HepG2 (cell line): ENCODE data around the gene HLA-F. TPM values are rescaled to one million over a fixed set of nuclear protein-coding genes. Genes with fewer than 3 reads are reported as not detected.

ENCODE experiments used
- ATAC-seq: fragments of 200-7000 bp; cut with Tn5 transposase; 3 replicates; pipeline ENCODE4 v1.9.1; 2020; ENCODE audit warnings: mild to moderate bottlenecking, moderate library complexity
- BruUV-seq: library from RNA; stranded (reverse); fragments of 400-500 nt; replicated peaks from 2 replicates; lab custom pipeline; 2021; lab: Mats Ljungman, UMichigan
- CTCF ChIA-PET: fragments of 300-600 bp; formaldehyde crosslinking; extraction: SDS; loops from one replicate; lab custom pipeline; 2021; ENCODE audit warnings: low total read pairs, inconsistent platforms, low intra/inter-chr PET ratio; lab: Yijun Ruan, JAX
- POLR2A ChIA-PET: fragments of 350-600 bp; sonication (Branson Sonifier 250); formaldehyde crosslinking; loops from one replicate; lab custom pipeline; 2020; ENCODE audit warnings: antibody characterized with exemption, inconsistent platforms; lab: Yijun Ruan, JAX
- DNase-seq: peaks from one replicate; pipeline ENCODE4 v3.0.0-alpha.2; 2015; ENCODE audit warnings: low spot score
- FAIRE-seq: peaks from 3 replicates; lab custom pipeline; 2011; peaks lifted over from hg19 to GRCh38; lab: Jason Lieb, UNC
- H2AFZ ChIP-seq: one replicate; pipeline ENCODE4 v1.6.1; 2011; ENCODE audit warnings: low read length, inconsistent platforms
- H3K27ac ChIP-seq: fragments of 300-600 bp; 3 replicates; pipeline ENCODE4 v1.8.0; 2011; ENCODE audit warnings: mixed run types, mild to moderate bottlenecking, mixed read lengths, low read length, inconsistent platforms; ENCODE audit not compliant: insufficient read depth; ENCODE audit errors: extremely low read length
- H3K27me3 ChIP-seq, 2 experiments: fragments of 200-600 bp in 1 of 2; 2 replicates in 1 of 2; 3 replicates in 1 of 2; pipeline versions ENCODE4 v1.6.0 to v1.8.0; 2011; ENCODE audit warnings: low read length in 2 of 2, mild to moderate bottlenecking in 2 of 2, moderate library complexity in 2 of 2, inconsistent platforms in 1 of 2; ENCODE audit not compliant: insufficient read depth in 2 of 2, control insufficient read depth in 1 of 2
- H3K36me3 ChIP-seq, 2 experiments: fragments of 200-600 bp in 1 of 2; replicated peaks in 1 of 2; 2 replicates in 1 of 2; 3 replicates in 1 of 2; pipeline versions ENCODE4 v1.5.1 to v1.8.0; 2011; ENCODE audit warnings: low read length in 2 of 2, inconsistent platforms in 1 of 2; ENCODE audit not compliant: insufficient read depth in 2 of 2, control insufficient read depth in 1 of 2
- H3K4me1 ChIP-seq: 2 replicates; pipeline ENCODE4 v1.5.1; 2012; ENCODE audit warnings: low read length, inconsistent platforms; ENCODE audit not compliant: insufficient read depth
- H3K4me2 ChIP-seq: 2 replicates; pipeline ENCODE4 v1.6.0; 2011; ENCODE audit warnings: low read depth, low read length, inconsistent platforms
- H3K4me3 ChIP-seq, 3 experiments: fragments of 200-600 bp in 1 of 3; sonication (generic), shearing (Covaris generic) in 1 of 3; replicated peaks in 1 of 3; 2 replicates each; pipeline ENCODE4 v1.5.1; 2011 to 2016; ENCODE audit warnings: low read length in 3 of 3, inconsistent platforms in 2 of 3, low read depth in 2 of 3, mild to moderate bottlenecking in 2 of 3, control low read depth in 1 of 3, mixed read lengths in 1 of 3; ENCODE audit not compliant: insufficient read depth in 1 of 3
- H3K79me2 ChIP-seq: one replicate; pipeline ENCODE4 v1.6.1; 2011; ENCODE audit warnings: low read length, inconsistent platforms; ENCODE audit not compliant: insufficient read depth
- H3K9ac ChIP-seq: 2 replicates; pipeline ENCODE4 v1.6.0; 2011; ENCODE audit warnings: mild to moderate bottlenecking, low read depth, low read length, inconsistent platforms; ENCODE audit not compliant: insufficient read depth
- H3K9me3 ChIP-seq: 2 replicates; pipeline ENCODE4 v1.5.1; 2012; ENCODE audit warnings: mild to moderate bottlenecking, low read length
- H4K20me1 ChIP-seq: 2 replicates; pipeline ENCODE4 v1.6.0; 2011; ENCODE audit warnings: inconsistent platforms, mild to moderate bottlenecking, low read length, moderate library complexity; ENCODE audit not compliant: insufficient read depth
- EEA1 ChIP-seq: sonication (generic); formaldehyde crosslinking; IDR thresholded peaks from 2 replicates; pipeline ENCODE4 v1.5.1; 2020; ENCODE audit warnings: mild to moderate bottlenecking, missing genetic modification reagents, borderline replicate concordance
- HDAC1 ChIP-seq: sonication (generic); formaldehyde crosslinking; IDR thresholded peaks from 2 replicates; pipeline ENCODE4 v1.5.1; 2020; ENCODE audit warnings: mild to moderate bottlenecking, missing genetic modification reagents
- HNRNPUL1 ChIP-seq: fragments of 200-400 bp; formaldehyde crosslinking; IDR thresholded peaks from 2 replicates; pipeline ENCODE4 v1.6.1; 2017; ENCODE audit warnings: low read depth, mild to moderate bottlenecking, low read length, moderate library complexity
- KLF13 ChIP-seq: sonication (generic); formaldehyde crosslinking; IDR thresholded peaks from 2 replicates; pipeline ENCODE4 v1.4.0; 2020; ENCODE audit warnings: mild to moderate bottlenecking, missing genetic modification reagents
- MAFK ChIP-seq, 2 experiments: IDR thresholded peaks in 1 of 2; conservative IDR thresholded peaks in 1 of 2; 2 replicates each; pipeline ENCODE4 v1.6.1; 2011; ENCODE audit warnings: improper control_type of control experiment in 2 of 2, low read length in 2 of 2
- NKX3-1 ChIP-seq: sonication (generic); formaldehyde crosslinking; IDR thresholded peaks from 2 replicates; pipeline ENCODE4 v1.5.0; 2020; ENCODE audit warnings: missing genetic modification reagents
- ONECUT2 ChIP-seq: sonication (generic); formaldehyde crosslinking; IDR thresholded peaks from 2 replicates; pipeline ENCODE4 v1.4.0; 2020; ENCODE audit warnings: missing genetic modification reagents
- SKI ChIP-seq: fragments of 450-650 bp; IDR thresholded peaks from one replicate; pipeline ENCODE4 v1.6.1; 2018; ENCODE audit warnings: mild to moderate bottlenecking; ENCODE audit not compliant: partially characterized antibody
- SMARCC2 ChIP-seq: fragments of 450-650 bp; IDR thresholded peaks from 2 replicates; pipeline ENCODE4 v1.6.1; 2017; ENCODE audit warnings: antibody characterized with exemption, mild to moderate bottlenecking
- THAP7 ChIP-seq: sonication (generic); formaldehyde crosslinking; IDR thresholded peaks from 2 replicates; pipeline ENCODE4 v1.8.1; 2023; ENCODE audit warnings: mild to moderate bottlenecking, missing genetic modification reagents
- TSC22D2 ChIP-seq: sonication (generic); formaldehyde crosslinking; IDR thresholded peaks from 2 replicates; pipeline ENCODE4 v1.5.1; 2020; ENCODE audit warnings: missing genetic modification reagents, mild to moderate bottlenecking, borderline replicate concordance
- ZKSCAN5 ChIP-seq: sonication (generic); formaldehyde crosslinking; IDR thresholded peaks from 2 replicates; pipeline ENCODE4 v1.5.1; 2020; ENCODE audit warnings: mild to moderate bottlenecking, missing genetic modification reagents
- ZNF30 ChIP-seq: sonication (generic); formaldehyde crosslinking; IDR thresholded peaks from 2 replicates; pipeline ENCODE4 v1.5.0; 2020; ENCODE audit warnings: mild to moderate bottlenecking, missing genetic modification reagents
- ZNF570 ChIP-seq: sonication (generic); formaldehyde crosslinking; IDR thresholded peaks from 2 replicates; pipeline ENCODE4 v1.4.0; 2020; ENCODE audit warnings: mild to moderate bottlenecking, missing genetic modification reagents, borderline replicate concordance
- ZNF749 ChIP-seq: sonication (generic); formaldehyde crosslinking; IDR thresholded peaks from 2 replicates; pipeline ENCODE4 v1.8.0; 2022; ENCODE audit warnings: mild to moderate bottlenecking, missing genetic modification reagents, moderate library complexity, borderline replicate concordance
- ZSCAN25 ChIP-seq: sonication (generic); formaldehyde crosslinking; IDR thresholded peaks from 2 replicates; pipeline ENCODE4 v1.8.0; 2022; ENCODE audit warnings: mild to moderate bottlenecking, missing genetic modification reagents
- WGBS: methylation state at CpG from one replicate; pipeline ENCODE4 v1.1.6; 2017; ENCODE audit warnings: low lambda C conversion rate; 5-methylcytosine and 5-hydroxymethylcytosine counted together
- in situ Hi-C: cut with HindIII; loops from 2 replicates; pipeline ENCODE4 v1.10.0; 2017; ENCODE audit warnings: low pct_unique_long_range_greater_than_20kb; ENCODE audit not compliant: extremely low pct_ligation_motif_present
- intact Hi-C: fragments of 100-400 bp; cut with micrococcal nuclease; formaldehyde crosslinking; loops from one replicate; pipeline ENCODE4 v1.10.0; 2022; ENCODE audit not compliant: unreplicated experiment
- polyA plus RNA-seq, 8 experiments: library from polyadenylated mRNA; depleted of rRNA in 3 of 8; stranded (reverse) in 7 of 8; unstranded in 1 of 8; fragments of >200 nt; fragmentation: Illumina TruSeq in 4 of 8; extraction: Trizol in 4 of 8; gene quantifications; 2 replicates each; pipeline versions ENCODE4 v1.2.1 to v1.2.3, GENCODE V29; 2011 to 2016; ENCODE audit warnings: low read depth in 4 of 8, missing spikeins in 1 of 8, mixed read lengths in 1 of 8; ENCODE audit not compliant: insufficient read depth in 1 of 8
- total RNA-seq, 5 experiments: library from RNA; depleted of rRNA; stranded (reverse); fragments of >200 nt; fragmentation: Illumina TruSeq; extraction: Trizol; gene quantifications; 2 replicates each; pipeline ENCODE4 v1.2.3, GENCODE V29; 2016; ENCODE audit warnings: low read depth in 1 of 5
- TF ChIP-seq, protein P1 (sequence below): IDR thresholded peaks from 2 replicates; pipeline ENCODE4 v1.4.0; 2020; ENCODE audit warnings: mild to moderate bottlenecking, missing genetic modification reagents

HLA-F gene
- total and polyA plus RNA-seq, 2 of the 13 experiments (the other 11 are each of a cell fraction or from before 2014, with no cell fraction given): 6.0 to 6.1 TPM

DNA sequence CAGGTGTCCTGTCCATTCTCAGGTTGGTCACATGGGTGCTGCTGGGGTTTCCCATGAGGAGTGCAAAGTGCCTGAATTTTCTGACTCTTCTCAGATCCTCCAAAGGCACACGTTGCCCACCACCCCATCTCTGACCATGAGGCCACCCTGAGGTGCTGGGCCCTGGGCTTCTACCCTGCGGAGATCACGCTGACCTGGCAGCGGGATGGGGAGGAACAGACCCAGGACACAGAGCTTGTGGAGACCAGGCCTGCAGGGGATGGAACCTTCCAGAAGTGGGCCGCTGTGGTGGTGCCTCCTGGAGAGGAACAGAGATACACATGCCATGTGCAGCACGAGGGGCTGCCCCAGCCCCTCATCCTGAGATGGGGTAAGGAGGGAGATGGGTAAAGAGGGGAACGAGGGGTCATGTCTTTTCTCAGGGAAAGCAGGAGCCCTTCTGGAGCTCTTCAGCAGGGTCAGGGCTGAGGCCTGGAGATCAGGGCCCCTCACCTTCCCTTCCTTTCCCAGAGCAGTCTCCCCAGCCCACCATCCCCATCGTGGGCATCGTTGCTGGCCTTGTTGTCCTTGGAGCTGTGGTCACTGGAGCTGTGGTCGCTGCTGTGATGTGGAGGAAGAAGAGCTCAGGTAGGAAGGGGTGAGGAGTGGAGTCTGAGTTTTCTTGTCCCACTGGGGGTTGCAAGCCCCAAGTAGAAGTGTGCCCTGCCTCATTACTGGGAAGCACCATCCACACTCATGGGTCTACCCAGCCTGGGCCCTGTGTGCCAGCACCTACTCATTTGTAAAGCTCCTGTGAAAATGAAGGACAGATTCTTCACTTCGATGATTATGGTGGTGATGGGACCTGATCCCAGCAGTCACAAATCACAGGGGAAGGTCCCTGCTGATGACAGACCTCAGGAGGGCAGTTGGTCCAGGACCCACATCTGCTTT, 2.0 kb downstream of the HLA-F start (continued):
- TF ChIP-seq ONECUT2: no peak
- no peak for TF ChIP-seq ZNF30 (CRISPR knock-in tag)
- no peak for TF ChIP-seq TSC22D2

GRCh38 chr6:29726001-29726400, 2.8 kb downstream of the HLA-F start:
- no peak for ATAC-seq
- POLR2A ChIA-PET: no interaction called here
- TF ChIP-seq ZKSCAN5 (CRISPR knock-in tag) (no peak), SMARCC2 (no peak), ZNF749 (CRISPR knock-in tag) (no peak), THAP7 (no peak), EEA1 (CRISPR knock-in tag) (no peak), ZSCAN25 (no peak), HNRNPUL1 (no peak), NKX3-1 (CRISPR knock-in tag) (no peak), KLF13 (CRISPR knock-in tag) (no peak), MAFK (conservative IDR thresholded peaks at IDR 0.05 in 1 of 2, IDR thresholded peaks at IDR 0.05 in 1 of 2; ENCODE audit: low read length in 2 of 2) (no peak), SKI (no peak), ZNF570 (no peak), HDAC1 (CRISPR knock-in tag) (no peak)
- TF ChIP-seq, protein P1, sequence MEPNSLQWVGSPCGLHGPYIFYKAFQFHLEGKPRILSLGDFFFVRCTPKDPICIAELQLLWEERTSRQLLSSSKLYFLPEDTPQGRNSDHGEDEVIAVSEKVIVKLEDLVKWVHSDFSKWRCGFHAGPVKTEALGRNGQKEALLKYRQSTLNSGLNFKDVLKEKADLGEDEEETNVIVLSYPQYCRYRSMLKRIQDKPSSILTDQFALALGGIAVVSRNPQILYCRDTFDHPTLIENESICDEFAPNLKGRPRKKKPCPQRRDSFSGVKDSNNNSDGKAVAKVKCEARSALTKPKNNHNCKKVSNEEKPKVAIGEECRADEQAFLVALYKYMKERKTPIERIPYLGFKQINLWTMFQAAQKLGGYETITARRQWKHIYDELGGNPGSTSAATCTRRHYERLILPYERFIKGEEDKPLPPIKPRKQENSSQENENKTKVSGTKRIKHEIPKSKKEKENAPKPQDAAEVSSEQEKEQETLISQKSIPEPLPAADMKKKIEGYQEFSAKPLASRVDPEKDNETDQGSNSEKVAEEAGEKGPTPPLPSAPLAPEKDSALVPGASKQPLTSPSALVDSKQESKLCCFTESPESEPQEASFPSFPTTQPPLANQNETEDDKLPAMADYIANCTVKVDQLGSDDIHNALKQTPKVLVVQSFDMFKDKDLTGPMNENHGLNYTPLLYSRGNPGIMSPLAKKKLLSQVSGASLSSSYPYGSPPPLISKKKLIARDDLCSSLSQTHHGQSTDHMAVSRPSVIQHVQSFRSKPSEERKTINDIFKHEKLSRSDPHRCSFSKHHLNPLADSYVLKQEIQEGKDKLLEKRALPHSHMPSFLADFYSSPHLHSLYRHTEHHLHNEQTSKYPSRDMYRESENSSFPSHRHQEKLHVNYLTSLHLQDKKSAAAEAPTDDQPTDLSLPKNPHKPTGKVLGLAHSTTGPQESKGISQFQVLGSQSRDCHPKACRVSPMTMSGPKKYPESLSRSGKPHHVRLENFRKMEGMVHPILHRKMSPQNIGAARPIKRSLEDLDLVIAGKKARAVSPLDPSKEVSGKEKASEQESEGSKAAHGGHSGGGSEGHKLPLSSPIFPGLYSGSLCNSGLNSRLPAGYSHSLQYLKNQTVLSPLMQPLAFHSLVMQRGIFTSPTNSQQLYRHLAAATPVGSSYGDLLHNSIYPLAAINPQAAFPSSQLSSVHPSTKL (CRISPR knock-in tag): no peak

More at GRCh38 chr6:29726001-29726400, 2.8 kb downstream of the HLA-F start:
- Histone ChIP-seq H3K27me3 (peaks cover 1 to 3% of the 10 kb centered on the region in 2 experiments; a peak in 1 of 5 replicates), H2AFZ (no peak overlapping the region), H3K27ac (no peak overlapping the region), H3K4me3 (no peak overlapping the region), H4K20me1 (no peaks in the 10 kb centered on the region), H3K4me1 (no peaks in the 10 kb centered on the region), H3K9me3 (no peaks in the 10 kb centered on the region), H3K36me3 (no peaks in the 10 kb centered on the region), H3K9ac (no peak overlapping the region), H3K79me2 (no peaks in the 10 kb centered on the region), H3K4me2 (no peak overlapping the region)
- no TSS peak for BruUV-seq
- CTCF ChIA-PET: no interaction called here
- in situ Hi-C loops: no loop called here
- FAIRE-seq: no peak
- DNase-seq: no peak
- intact Hi-C loops: no loop called here
- whole genome bisulfite sequencing: 52% methylated on average over 1 of the region's 1 CpG
